ENCODE data around the gene TNFAIP1. TPM values are rescaled to one million over a fixed set of nuclear protein-coding genes. Genes with fewer than 3 reads are reported as not detected.

TNFAIP1 gene
- polyA plus RNA-seq, 1 donor (not counting 4 experiments of a cell fraction or from before 2014, with no cell fraction given) = 84.6 TPM

- H3K79me2 ChIP-seq (ENCODE audit: control insufficient read depth, insufficient read depth, low read length) = peaks cover 41% of the 10 kb centered on the region
- no peaks in the 10 kb centered on the region for H4K20me1 ChIP-seq (ENCODE audit: control insufficient read depth, extremely low read depth, insufficient read depth, low read length)
- H3K9me3 ChIP-seq (ENCODE audit: control insufficient read depth, low read depth, low read length) = no peaks in the 10 kb centered on the region
- dilution Hi-C loops (cut with MboI; ENCODE audit: extremely low pct_ligation_motif_present, low sequenced_read_pairs) = no loop called here
- H3K9ac ChIP-seq (ENCODE audit: control insufficient read depth, extremely low read depth, insufficient read depth, low read length) = peak within 1 kb of the TSS; percentile 82
- FAIRE-seq = peak; percentile 63
- peak in 1 of 3 experiments; percentile 5 for TF ChIP-seq CTCF (optimal IDR thresholded peaks at IDR 0.05 in 1 of 3, IDR thresholded peaks at IDR 0.05 in 1 of 3, conservative IDR thresholded peaks at IDR 0.05 in 1 of 3; ENCODE audit: extremely low read depth in 1 of 3, insufficient read depth in 2 of 3, low read length in 3 of 3)
- no peak for TF ChIP-seq EZH2 (IDR thresholded peaks at IDR 0.05; ENCODE audit: low read length)
- DNase-seq (ENCODE audit: low read depth, low spot score) = peak; percentile 76
- no peaks in the 10 kb centered on the region for H3K9me1 ChIP-seq (ENCODE audit: control insufficient read depth, extremely low read depth, insufficient read depth, low read length)
- no peaks in the 10 kb centered on the region for H3K36me3 ChIP-seq (ENCODE audit: control insufficient read depth in 2 of 2, extremely low read depth in 1 of 2, insufficient read depth in 2 of 2, low read length in 2 of 2)
- H3K27ac ChIP-seq (ENCODE audit: control insufficient read depth, insufficient read depth, low read length) = peak within 1 kb of the TSS; percentile 68
- peak within 1 kb of the TSS; percentile 97 for H2AFZ ChIP-seq (ENCODE audit: control insufficient read depth, low read length)
- peak within 1 kb of the TSS; percentile 61 to 95 (median 92) for H3K4me3 ChIP-seq (ENCODE audit: control insufficient read depth in 2 of 3, extremely low read depth in 1 of 3, insufficient read depth in 2 of 3, low read depth in 1 of 3, low read length in 3 of 3)
- peaks cover 22% of the 10 kb centered on the region for H3K4me1 ChIP-seq (ENCODE audit: control insufficient read depth, extremely low read depth, insufficient read depth, low read length)
- H3K27me3 ChIP-seq (ENCODE audit: control insufficient read depth, extremely low read depth, insufficient read depth, low read length) = no peaks in the 10 kb centered on the region
- H3K4me2 ChIP-seq (ENCODE audit: control insufficient read depth, extremely low read depth, insufficient read depth, low read depth, low read length) = peak within 1 kb of the TSS; percentile 97
These were observed 16.6 kb upstream of the TNFAIP1 start, which contains the start of gene TMEM97 for GRCh38 chr17:28318759-28319597. TSS of gene TMEM97 (plus strand) at chr17:28319200. CDS start at chr17:28319240, 40 bp downstream.

DNA sequence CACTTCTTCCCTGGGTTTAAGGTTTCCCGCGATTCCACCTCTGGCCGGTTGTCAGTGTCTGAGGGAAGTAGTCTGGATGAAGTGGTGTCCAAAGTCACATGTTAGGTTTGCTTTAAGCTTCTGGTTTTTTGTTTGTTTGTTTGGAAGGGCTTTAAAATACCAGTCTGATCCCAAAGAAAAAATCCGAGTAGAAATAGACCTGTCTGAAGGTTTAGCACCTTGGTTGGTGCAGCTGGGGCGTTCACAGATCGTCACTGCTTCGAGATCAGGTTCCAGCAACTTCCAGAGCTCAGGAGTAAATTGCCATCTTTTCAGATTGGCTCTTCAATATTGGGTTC, 16.0 kb upstream of the TNFAIP1 start:
- peaks cover 45% of the 10 kb centered on the region for H3K79me2 ChIP-seq (ENCODE audit: control insufficient read depth, insufficient read depth, low read length)

More for the DNA sequence above, 16.0 kb upstream of the TNFAIP1 start:
- Histone ChIP-seq H3K9me1 (ENCODE audit: control insufficient read depth, extremely low read depth, insufficient read depth, low read length) (no peaks in the 10 kb centered on the region), H2AFZ (ENCODE audit: control insufficient read depth, low read length) (peak overlapping the region; percentile 97), H3K27ac (ENCODE audit: control insufficient read depth, insufficient read depth, low read length) (peak overlapping the region; percentile 68), H4K20me1 (ENCODE audit: control insufficient read depth, extremely low read depth, insufficient read depth, low read length) (no peaks in the 10 kb centered on the region), H3K27me3 (ENCODE audit: control insufficient read depth, extremely low read depth, insufficient read depth, low read length) (no peaks in the 10 kb centered on the region), H3K9me3 (ENCODE audit: control insufficient read depth, low read depth, low read length) (no peaks in the 10 kb centered on the region), H3K4me3 (ENCODE audit: control insufficient read depth in 2 of 3, extremely low read depth in 1 of 3, insufficient read depth in 2 of 3, low read depth in 1 of 3, low read length in 3 of 3) (peak overlapping the region; percentile 61 to 95 (median 92)), H3K4me1 (ENCODE audit: control insufficient read depth, extremely low read depth, insufficient read depth, low read length) (peaks cover 22% of the 10 kb centered on the region), H3K4me2 (ENCODE audit: control insufficient read depth, extremely low read depth, insufficient read depth, low read depth, low read length) (peak overlapping the region; percentile 97), H3K36me3 (ENCODE audit: control insufficient read depth in 2 of 2, extremely low read depth in 1 of 2, insufficient read depth in 2 of 2, low read length in 2 of 2) (no peaks in the 10 kb centered on the region), H3K9ac (ENCODE audit: control insufficient read depth, extremely low read depth, insufficient read depth, low read length) (peak overlapping the region; percentile 82)
- no peak for FAIRE-seq
- DNase-seq (ENCODE audit: low read depth, low spot score) = no peak
- dilution Hi-C loops (cut with MboI; ENCODE audit: extremely low pct_ligation_motif_present, low sequenced_read_pairs) = no loop called here
- TF ChIP-seq CTCF (optimal IDR thresholded peaks at IDR 0.05 in 1 of 3, IDR thresholded peaks at IDR 0.05 in 1 of 3, conservative IDR thresholded peaks at IDR 0.05 in 1 of 3; ENCODE audit: extremely low read depth in 1 of 3, insufficient read depth in 2 of 3, low read length in 3 of 3) (peak in 1 of 3 experiments; percentile 2), EZH2 (IDR thresholded peaks at IDR 0.05; ENCODE audit: low read length) (no peak)
